Activated T-cell treated with anti-CD3 and anti-CD28 coated beads, Interleukin-2, amount 50 U/mL, for 4 hours (primary cell): ENCODE data around the gene ITGB7. TPM values are rescaled to one million over a fixed set of nuclear protein-coding genes. Genes with fewer than 3 reads are reported as not detected.
A peak's percentile ranks its signal among the peaks of the same experiment; 100 is the strongest.

Experiments used
- ATAC-seq, 2 donors: fragments of 200-7000 bp; cut with Tn5 transposase; one replicate each; pipeline ENCODE4 v1.10.0; 2021
- DNase-seq: peaks from one replicate; pipeline ENCODE4 v3.0.0-alpha.2; 2020
- H3K27me3 Mint-ChIP-seq: one replicate; pipeline ENCODE4 v1.8.0; 2021; ENCODE audit warnings: low read depth, mixed read lengths
- H3K36me3 Mint-ChIP-seq: one replicate; pipeline ENCODE4 v1.8.0; 2022; ENCODE audit warnings: mixed read lengths; ENCODE audit not compliant: insufficient read depth
- H3K4me1 Mint-ChIP-seq: one replicate; pipeline ENCODE4 v1.8.0; 2021; ENCODE audit warnings: low read depth, mixed read lengths
- H3K4me3 Mint-ChIP-seq: one replicate; pipeline ENCODE4 v1.8.0; 2021; ENCODE audit warnings: mild to moderate bottlenecking, moderate library complexity, mixed read lengths
- H3K9me3 Mint-ChIP-seq: one replicate; pipeline ENCODE4 v1.8.0; 2021; ENCODE audit warnings: mixed read lengths
- total RNA-seq, 3 donors: library from RNA; stranded (reverse); gene quantifications; one replicate each; pipeline ENCODE4 v1.2.1, GENCODE V29; 2021

Gene ITGB7
- total RNA-seq, 3 donors from 2014 or later = 82.1 to 140 (median 124) TPM

GRCh38 chr12:53201639-53202038 is 5.4 kb downstream of the ITGB7 start:
- ATAC-seq (no peak), DNase-seq (no peak)
- H3K9me3 Mint-ChIP-seq = no peaks in the 10 kb centered on the region
- no peaks in the 10 kb centered on the region for H3K27me3 Mint-ChIP-seq
- H3K4me1 Mint-ChIP-seq = peaks cover 82% of the 10 kb centered on the region
- peaks cover 24% of the 10 kb centered on the region for H3K36me3 Mint-ChIP-seq
- H3K4me3 Mint-ChIP-seq = no peak overlapping the region

GRCh38 chr12:53201177-53201541 is 5.9 kb downstream of the ITGB7 start:
- H3K36me3 Mint-ChIP-seq = peaks cover 26% of the 10 kb centered on the region
- no peaks in the 10 kb centered on the region for H3K27me3 Mint-ChIP-seq
- H3K9me3 Mint-ChIP-seq = no peaks in the 10 kb centered on the region
- H3K4me3 Mint-ChIP-seq = peak overlapping the region; percentile 77
- no peak for ATAC-seq
- DNase-seq = no peak
- peaks cover 79% of the 10 kb centered on the region for H3K4me1 Mint-ChIP-seq

GRCh38 chr12:53200458-53201176 is 6.4 kb downstream of the ITGB7 start:
- peaks cover 28% of the 10 kb centered on the region for H3K36me3 Mint-ChIP-seq
- H3K9me3 Mint-ChIP-seq = no peaks in the 10 kb centered on the region
- ATAC-seq (peak; percentile 49 to 55), DNase-seq (no peak)
- H3K4me3 Mint-ChIP-seq = peak overlapping the region; percentile 77
- peaks cover 73% of the 10 kb centered on the region for H3K4me1 Mint-ChIP-seq
- H3K27me3 Mint-ChIP-seq = no peaks in the 10 kb centered on the region

GRCh38 chr12:53200107-53200457 is 7.0 kb downstream of the ITGB7 start:
- H3K9me3 Mint-ChIP-seq = no peaks in the 10 kb centered on the region
- no peaks in the 10 kb centered on the region for H3K27me3 Mint-ChIP-seq
- peaks cover 33% of the 10 kb centered on the region for H3K36me3 Mint-ChIP-seq
- peaks cover 68% of the 10 kb centered on the region for H3K4me1 Mint-ChIP-seq
- H3K4me3 Mint-ChIP-seq = peak overlapping the region; percentile 77
- DNase-seq = no peak
- ATAC-seq = no peak

GRCh38 chr12:53199700-53200099 is 7.4 kb downstream of the ITGB7 start:
- H3K9me3 Mint-ChIP-seq = no peaks in the 10 kb centered on the region
- no peak for DNase-seq
- H3K36me3 Mint-ChIP-seq = peaks cover 34% of the 10 kb centered on the region
- peaks cover 65% of the 10 kb centered on the region for H3K4me1 Mint-ChIP-seq
- H3K4me3 Mint-ChIP-seq = no peak overlapping the region
- ATAC-seq = no peak
- no peaks in the 10 kb centered on the region for H3K27me3 Mint-ChIP-seq

GRCh38 chr12:53198486-53199110 is 8.5 kb downstream of the ITGB7 start:
- peak overlapping the region; percentile 56 for H3K4me3 Mint-ChIP-seq
- H3K4me1 Mint-ChIP-seq = peaks cover 54% of the 10 kb centered on the region
- H3K9me3 Mint-ChIP-seq = no peaks in the 10 kb centered on the region
- ATAC-seq = peak in 1 of 2 donors; percentile 16
- no peak for DNase-seq
- H3K27me3 Mint-ChIP-seq = no peaks in the 10 kb centered on the region
- H3K36me3 Mint-ChIP-seq = peaks cover 37% of the 10 kb centered on the region

GRCh38 chr12:53197011-53197640 is 9.9 kb downstream of the ITGB7 start:
- ATAC-seq = no peak
- H3K4me3 Mint-ChIP-seq = no peak overlapping the region
- peaks cover 42% of the 10 kb centered on the region for H3K36me3 Mint-ChIP-seq
- DNase-seq = no peak
- no peaks in the 10 kb centered on the region for H3K27me3 Mint-ChIP-seq
- peaks cover 46% of the 10 kb centered on the region for H3K4me1 Mint-ChIP-seq
- no peaks in the 10 kb centered on the region for H3K9me3 Mint-ChIP-seq

GRCh38 chr12:53196486-53196885 is 10.6 kb downstream of the ITGB7 start:
- no peaks in the 10 kb centered on the region for H3K27me3 Mint-ChIP-seq
- peaks cover 40% of the 10 kb centered on the region for H3K4me1 Mint-ChIP-seq
- no peak overlapping the region for H3K4me3 Mint-ChIP-seq
- no peak for DNase-seq
- no peak for ATAC-seq
- H3K36me3 Mint-ChIP-seq = peaks cover 43% of the 10 kb centered on the region
- no peaks in the 10 kb centered on the region for H3K9me3 Mint-ChIP-seq

- no peak overlapping the region for H3K4me3 Mint-ChIP-seq
- peaks cover 36% of the 10 kb centered on the region for H3K4me1 Mint-ChIP-seq
- no peak for DNase-seq
- no peaks in the 10 kb centered on the region for H3K27me3 Mint-ChIP-seq
- no peak for ATAC-seq
- H3K36me3 Mint-ChIP-seq = peaks cover 43% of the 10 kb centered on the region
- no peaks in the 10 kb centered on the region for H3K9me3 Mint-ChIP-seq
Measured at GRCh38 chr12:53195516-53196420, 11.3 kb downstream of the ITGB7 start.

GRCh38 chr12:53194973-53195372 is 12.1 kb downstream of the ITGB7 start:
- no peak overlapping the region for H3K4me3 Mint-ChIP-seq
- peaks cover 39% of the 10 kb centered on the region for H3K36me3 Mint-ChIP-seq
- H3K27me3 Mint-ChIP-seq = no peaks in the 10 kb centered on the region
- peaks cover 31% of the 10 kb centered on the region for H3K4me1 Mint-ChIP-seq
- no peak for DNase-seq
- no peaks in the 10 kb centered on the region for H3K9me3 Mint-ChIP-seq
- ATAC-seq = no peak

- peaks cover 27% of the 10 kb centered on the region for H3K4me1 Mint-ChIP-seq
- H3K4me3 Mint-ChIP-seq = no peak overlapping the region
- H3K27me3 Mint-ChIP-seq = no peaks in the 10 kb centered on the region
- no peaks in the 10 kb centered on the region for H3K9me3 Mint-ChIP-seq
- ATAC-seq (no peak), DNase-seq (no peak)
- peaks cover 36% of the 10 kb centered on the region for H3K36me3 Mint-ChIP-seq
Measured at GRCh38 chr12:53193985-53194716, 12.9 kb downstream of the ITGB7 start.

GRCh38 chr12:53193040-53193439 is 14.0 kb downstream of the ITGB7 start:
- Mint-ChIP-seq H3K27me3 (no peaks in the 10 kb centered on the region), H3K4me3 (no peak overlapping the region), H3K9me3 (no peaks in the 10 kb centered on the region), H3K36me3 (peaks cover 35% of the 10 kb centered on the region), H3K4me1 (peaks cover 17% of the 10 kb centered on the region)
- no peak for DNase-seq
- no peak for ATAC-seq

- ATAC-seq (no peak), DNase-seq (no peak)
- H3K36me3 Mint-ChIP-seq = peaks cover 34% of the 10 kb centered on the region
- H3K4me1 Mint-ChIP-seq = peaks cover 14% of the 10 kb centered on the region
- no peaks in the 10 kb centered on the region for H3K27me3 Mint-ChIP-seq
- no peaks in the 10 kb centered on the region for H3K9me3 Mint-ChIP-seq
- H3K4me3 Mint-ChIP-seq = no peak overlapping the region
Measured at GRCh38 chr12:53192531-53193021, 14.5 kb downstream of the ITGB7 start.
